Karpas-422 (cell line): Measurements from ENCODE around the gene AKR1C1. TPM values are rescaled to one million over a fixed set of nuclear protein-coding genes. Genes with fewer than 3 reads are reported as not detected.
"Not testable (repeated sequence)": the region's sequence is repeated elsewhere in the genome, so short reads cannot be mapped to it uniquely, and the experiment has no call there.

Source experiments
- DNase-seq: peaks from one replicate; pipeline ENCODE4 v3.0.0-alpha.2; 2015
- H2AFZ ChIP-seq: fragments of 200-600 bp; sonication (generic); 2 replicates; pipeline ENCODE4 v1.6.1; 2014; ENCODE audit warnings: antibody characterized with exemption, low read length, mixed read lengths
- H3K27ac ChIP-seq: fragments of 200-600 bp; sonication (generic); 2 replicates; pipeline ENCODE4 v1.5.1; 2014; ENCODE audit warnings: mild to moderate bottlenecking, low read length, moderate library complexity
- H3K27me3 ChIP-seq: fragments of 200-600 bp; sonication (generic); 2 replicates; pipeline ENCODE4 v1.6.1; 2014; ENCODE audit warnings: low read length, mixed read lengths
- H3K36me3 ChIP-seq: fragments of 200-600 bp; sonication (generic); 2 replicates; pipeline ENCODE4 v1.6.1; 2014; ENCODE audit warnings: low read length, mixed read lengths; ENCODE audit not compliant: insufficient read depth
- H3K4me1 ChIP-seq: fragments of 200-600 bp; sonication (generic); 2 replicates; pipeline ENCODE4 v1.6.1; 2014; ENCODE audit warnings: mild to moderate bottlenecking, low read length, mixed read lengths
- H3K4me2 ChIP-seq: fragments of 200-600 bp; sonication (generic); 2 replicates; pipeline ENCODE4 v1.6.1; 2014; ENCODE audit warnings: low read length, low read depth, mild to moderate bottlenecking; ENCODE audit not compliant: poor library complexity, severe bottlenecking
- H3K4me3 ChIP-seq: fragments of 200-600 bp; sonication (generic); 2 replicates; pipeline ENCODE4 v1.5.1; 2014; ENCODE audit warnings: mild to moderate bottlenecking, antibody characterized with exemption, low read length, mixed read lengths
- H3K79me2 ChIP-seq: fragments of 200-600 bp; sonication (generic); 2 replicates; pipeline ENCODE4 v1.6.1; 2014; ENCODE audit warnings: mild to moderate bottlenecking, low read length, mixed read lengths
- H3K9ac ChIP-seq: fragments of 200-600 bp; sonication (generic); 2 replicates; pipeline ENCODE4 v1.6.0; 2014; ENCODE audit warnings: low read length
- H3K9me2 ChIP-seq: fragments of 200-600 bp; sonication (generic), shearing (Covaris generic); replicated peaks from 2 replicates; pipeline ENCODE4 v1.6.0; 2014; ENCODE audit warnings: mild to moderate bottlenecking, low read length, moderate library complexity; ENCODE audit not compliant: insufficient read depth
- H3K9me3 ChIP-seq: fragments of 300-700, 200-600 bp; sonication (generic); 2 replicates; pipeline ENCODE4 v1.6.1; 2014; ENCODE audit warnings: low read length, mixed read lengths
- H4K20me1 ChIP-seq: fragments of 200-600 bp; sonication (generic); 2 replicates; pipeline ENCODE4 v1.6.1; 2014; ENCODE audit warnings: mild to moderate bottlenecking, antibody characterized with exemption, low read length, low read depth; ENCODE audit not compliant: insufficient read depth
- total RNA-seq: library from RNA; depleted of rRNA; stranded (reverse); fragments of >200 nt; shearing (Covaris generic); gene quantifications from 2 replicates; pipeline ENCODE4 v1.2.3, GENCODE V29; 2014; ENCODE audit warnings: low replicate concordance; rRNA removed

Gene AKR1C1
- total RNA-seq, result not detected in 2 replicates

DNA sequence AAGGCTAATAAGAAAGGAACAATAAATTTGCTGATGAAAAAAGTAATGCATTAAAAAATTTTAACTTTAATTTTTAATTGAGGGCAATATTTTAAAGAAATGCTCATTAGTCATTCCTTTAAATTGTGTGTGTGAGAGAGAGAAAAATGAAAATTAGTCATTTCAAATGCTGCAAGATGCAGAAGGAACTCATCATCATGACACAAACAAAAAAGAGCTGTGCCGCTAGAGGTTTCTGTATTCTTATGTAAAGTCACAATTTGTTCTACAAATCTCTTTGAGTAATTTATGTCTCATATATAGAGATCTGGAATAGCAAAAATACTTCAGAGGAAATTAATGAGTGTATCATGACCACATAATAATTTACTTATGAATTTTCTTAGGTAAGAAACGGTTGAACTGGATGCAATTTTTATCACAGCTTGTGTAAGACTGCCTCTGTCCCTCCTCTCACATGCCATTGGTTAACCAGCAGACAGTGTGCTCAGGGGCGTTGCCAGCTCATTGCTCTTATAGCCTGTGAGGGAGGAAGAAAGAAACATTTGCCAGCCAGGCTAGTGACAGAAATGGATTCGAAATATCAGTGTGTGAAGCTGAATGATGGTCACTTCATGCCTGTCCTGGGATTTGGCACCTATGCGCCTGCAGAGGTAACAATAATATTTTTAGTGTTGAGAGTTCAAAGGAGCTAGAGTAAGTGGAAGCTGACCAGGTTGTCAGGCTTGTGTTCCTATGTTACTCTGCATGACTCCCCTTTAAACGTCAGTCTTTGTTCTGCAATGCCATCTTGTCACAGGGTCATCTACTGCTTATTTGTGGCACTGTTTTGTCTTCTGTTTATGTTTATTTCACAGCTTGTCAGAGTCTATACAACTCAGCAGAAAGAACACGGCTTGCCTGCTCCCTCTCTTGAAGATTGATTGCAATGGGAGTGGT, at the start of gene AKR1C1:
Gene AKR1C1 (plus strand): TSS at position 540 of the 939 bp plus-strand sequence. CDS start 30 bp downstream, at position 570.
- H2AFZ ChIP-seq, H3K79me2 ChIP-seq, H3K9me2 ChIP-seq, H3K27me3 ChIP-seq, H3K4me2 ChIP-seq, H3K9ac ChIP-seq, H3K4me3 ChIP-seq, H3K4me1 ChIP-seq, H3K9me3 ChIP-seq, H3K27ac ChIP-seq, H3K36me3 ChIP-seq, DNase-seq, H4K20me1 ChIP-seq: not testable (repeated sequence)

DNA sequence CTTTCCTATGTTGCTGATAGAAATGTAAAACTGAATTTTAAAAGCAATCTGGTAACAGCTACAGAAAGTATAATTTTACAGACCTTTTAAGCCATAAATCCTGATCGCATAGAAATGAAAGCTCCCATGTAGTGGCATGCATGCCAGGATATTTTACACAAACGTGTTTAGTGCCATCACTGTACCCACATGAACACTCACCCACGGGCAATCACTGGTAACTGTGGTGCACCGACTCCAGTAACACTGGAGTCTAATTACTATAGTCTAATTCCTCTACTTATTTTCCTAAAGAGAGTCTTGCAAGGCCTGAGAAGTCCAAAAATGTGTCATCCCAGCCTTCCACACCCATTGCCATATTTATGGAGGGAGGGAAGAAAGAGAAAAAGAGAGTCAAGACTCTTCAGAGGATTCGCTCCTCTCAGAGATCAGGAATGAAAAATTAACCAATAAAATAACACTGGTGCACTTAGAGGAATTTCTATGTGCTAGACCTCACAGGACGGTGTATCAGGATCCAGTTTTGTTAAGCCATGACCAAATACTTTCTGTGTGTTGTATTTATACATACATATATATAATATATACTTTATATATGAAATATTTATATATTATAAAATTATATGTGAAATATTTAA, 48.9 kb upstream of the AKR1C1 start:
- Histone ChIP-seq H3K9ac (no peak overlapping the region), H3K36me3 (no peaks in the 10 kb centered on the region), H3K27ac (no peak overlapping the region), H2AFZ (no peak overlapping the region), H3K9me3 (no peaks in the 10 kb centered on the region), H3K4me2 (no peak overlapping the region), H4K20me1 (no peaks in the 10 kb centered on the region), H3K27me3 (no peaks in the 10 kb centered on the region; the same call in 1 of the 2 replicates), H3K4me1 (no peaks in the 10 kb centered on the region), H3K4me3 (no peak overlapping the region), H3K79me2 (no peaks in the 10 kb centered on the region), H3K9me2 (no peaks in the 10 kb centered on the region)
- DNase-seq, result no peak

DNA sequence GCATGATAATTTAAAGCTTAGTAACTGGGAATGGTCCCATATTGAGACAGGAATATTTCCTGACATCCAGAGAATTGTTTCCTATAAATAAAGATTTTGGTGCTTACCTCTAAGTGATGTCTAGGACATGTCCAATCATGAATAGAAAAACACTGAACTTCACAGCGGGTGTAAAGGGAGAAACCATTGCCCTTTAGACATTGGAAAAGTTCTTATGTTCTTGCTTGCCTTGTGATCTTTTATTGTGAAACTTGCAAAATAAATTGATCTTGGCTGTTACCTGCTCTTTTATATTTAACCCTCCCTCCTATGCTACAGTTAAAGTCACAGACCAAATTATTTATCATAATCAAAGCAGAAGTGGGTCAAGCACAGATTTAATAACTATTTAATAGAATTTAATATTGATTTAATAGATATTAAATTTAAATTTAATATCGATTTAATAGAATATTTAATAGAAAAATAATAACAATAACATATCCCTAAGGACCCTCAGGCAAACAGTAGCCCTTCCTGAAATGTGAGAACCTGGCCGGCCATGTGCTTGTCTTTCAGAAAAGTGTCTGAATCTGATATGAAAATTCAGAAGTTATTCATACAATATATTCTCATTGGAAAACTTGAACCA, 47.0 kb upstream of the AKR1C1 start:
- Histone ChIP-seq H3K4me1 (no peaks in the 10 kb centered on the region), H3K27me3 (no peaks in the 10 kb centered on the region; the same call in 1 of the 2 replicates), H3K27ac (no peak overlapping the region), H3K4me2 (no peak overlapping the region), H3K36me3 (no peaks in the 10 kb centered on the region), H3K9me2 (no peaks in the 10 kb centered on the region), H2AFZ (no peak overlapping the region), H3K4me3 (no peak overlapping the region), H3K79me2 (no peaks in the 10 kb centered on the region), H4K20me1 (no peaks in the 10 kb centered on the region), H3K9me3 (no peaks in the 10 kb centered on the region), H3K9ac (no peak overlapping the region)
- DNase-seq, result no peak

DNA sequence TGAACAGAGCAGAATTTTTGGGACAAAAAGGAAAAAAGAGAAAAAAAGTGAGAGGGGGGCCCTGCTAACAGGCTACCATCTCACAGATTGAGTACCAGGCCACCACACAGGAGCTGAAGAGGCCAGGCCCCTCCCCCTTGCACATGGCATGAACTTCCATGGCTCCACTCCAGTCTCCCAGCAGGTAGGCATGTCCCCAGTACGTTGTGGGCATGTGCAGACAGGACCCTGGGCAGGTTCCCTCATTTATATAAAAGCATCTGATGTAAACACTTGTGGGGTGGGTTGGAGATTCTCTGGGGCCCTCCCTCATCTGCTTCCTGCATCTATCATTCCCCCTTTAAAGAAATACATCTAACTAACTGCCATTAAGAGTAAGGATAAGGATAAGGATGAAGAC, 45.0 kb upstream of the AKR1C1 start:
- no peak overlapping the region for H3K4me3 ChIP-seq
- H2AFZ ChIP-seq, result no peak overlapping the region
- H3K4me2 ChIP-seq, result no peak overlapping the region
- no peaks in the 10 kb centered on the region for H3K79me2 ChIP-seq
- H3K36me3 ChIP-seq, result no peaks in the 10 kb centered on the region
- H3K27me3 ChIP-seq, result no peaks in the 10 kb centered on the region; the same call in 1 of the 2 replicates
- H3K27ac ChIP-seq, result no peak overlapping the region
- H3K9me2 ChIP-seq, result no peaks in the 10 kb centered on the region
- H4K20me1 ChIP-seq, result no peaks in the 10 kb centered on the region
- no peaks in the 10 kb centered on the region for H3K9me3 ChIP-seq
- DNase-seq, result no peak
- no peaks in the 10 kb centered on the region for H3K4me1 ChIP-seq
- no peak overlapping the region for H3K9ac ChIP-seq

DNA sequence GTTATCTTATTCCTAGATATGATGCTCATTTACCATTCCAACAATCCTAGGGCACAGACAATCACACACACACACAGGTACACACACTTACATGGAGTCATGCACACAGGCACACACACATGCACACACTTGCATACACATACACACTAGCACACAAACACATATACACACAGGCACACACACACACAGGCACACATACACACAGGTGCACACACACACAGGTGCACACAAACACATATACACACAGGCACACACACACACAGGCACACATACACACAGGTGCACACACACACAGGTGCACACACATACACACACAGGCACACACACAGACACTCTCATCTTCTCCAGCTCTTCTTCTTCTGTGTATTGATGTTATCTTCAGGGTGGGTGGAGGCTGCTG, 38.7 kb upstream of the AKR1C1 start:
- H3K27ac ChIP-seq, H3K9ac ChIP-seq, H3K9me3 ChIP-seq, H3K4me3 ChIP-seq, H3K4me2 ChIP-seq, H3K4me1 ChIP-seq, H3K36me3 ChIP-seq, H3K9me2 ChIP-seq, H2AFZ ChIP-seq, H3K27me3 ChIP-seq, H3K79me2 ChIP-seq, H4K20me1 ChIP-seq, DNase-seq: not testable (repeated sequence)

DNA sequence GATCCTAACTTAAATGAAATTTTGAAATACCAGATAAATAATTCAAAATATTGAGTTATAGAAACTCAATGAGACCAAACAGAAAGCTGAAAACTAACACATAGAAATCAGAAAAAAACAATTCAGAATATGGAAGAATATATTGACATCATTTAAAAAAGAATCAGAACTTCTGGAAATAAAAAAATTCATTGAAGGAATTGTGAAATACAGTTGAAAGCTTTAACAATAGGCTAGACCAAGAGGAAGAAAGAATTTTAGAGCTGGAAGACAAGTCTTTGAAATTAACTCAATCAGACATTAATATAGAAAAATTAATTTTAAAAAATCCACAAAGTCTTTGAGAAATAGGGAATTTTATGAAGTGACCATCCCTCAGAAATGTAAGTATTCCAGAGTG, 36.8 kb upstream of the AKR1C1 start:
- no peaks in the 10 kb centered on the region for H3K27me3 ChIP-seq

DNA sequence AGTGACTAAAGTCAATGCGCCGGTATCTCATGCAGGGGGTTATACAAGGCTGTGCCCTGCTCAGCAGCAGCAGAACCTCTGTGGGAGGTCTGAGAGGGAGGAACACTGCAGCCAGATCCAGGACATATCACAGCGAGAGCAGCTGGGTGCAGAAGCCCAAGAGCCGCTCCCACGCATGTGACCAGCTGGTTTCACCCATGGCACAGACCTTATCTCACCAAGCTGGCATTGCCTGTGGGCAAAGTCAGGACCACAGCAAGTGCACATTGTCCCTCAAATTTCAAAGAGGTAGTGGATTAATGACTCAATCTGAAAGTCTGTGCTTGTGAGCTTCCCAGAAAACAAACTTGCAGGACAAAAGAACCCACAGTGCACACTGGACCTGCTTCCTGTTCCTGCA, 31.6 kb upstream of the AKR1C1 start:
- Histone ChIP-seq H3K79me2 (no peaks in the 10 kb centered on the region), H3K9ac (no peak overlapping the region), H3K27me3 (no peaks in the 10 kb centered on the region), H3K4me2 (no peak overlapping the region), H3K36me3 (no peaks in the 10 kb centered on the region), H4K20me1 (no peaks in the 10 kb centered on the region), H3K9me3 (no peaks in the 10 kb centered on the region), H3K27ac (no peak overlapping the region), H3K9me2 (no peaks in the 10 kb centered on the region), H2AFZ (no peak overlapping the region), H3K4me1 (no peaks in the 10 kb centered on the region), H3K4me3 (no peak overlapping the region)
- no peak for DNase-seq

More for the DNA sequence above, 36.8 kb upstream of the AKR1C1 start:
- H2AFZ ChIP-seq, result no peak overlapping the region
- H3K9me2 ChIP-seq, result no peaks in the 10 kb centered on the region
- DNase-seq, result no peak
- H4K20me1 ChIP-seq, result no peaks in the 10 kb centered on the region
- H3K79me2 ChIP-seq, result no peaks in the 10 kb centered on the region
- H3K27ac ChIP-seq, result no peak overlapping the region
- no peak overlapping the region for H3K9ac ChIP-seq
- H3K4me3 ChIP-seq, result no peak overlapping the region
- no peak overlapping the region for H3K4me2 ChIP-seq
- no peaks in the 10 kb centered on the region for H3K36me3 ChIP-seq
- peaks cover 6% of the 10 kb centered on the region; the same call in 1 of the 2 replicates for H3K9me3 ChIP-seq
- no peaks in the 10 kb centered on the region for H3K4me1 ChIP-seq

DNA sequence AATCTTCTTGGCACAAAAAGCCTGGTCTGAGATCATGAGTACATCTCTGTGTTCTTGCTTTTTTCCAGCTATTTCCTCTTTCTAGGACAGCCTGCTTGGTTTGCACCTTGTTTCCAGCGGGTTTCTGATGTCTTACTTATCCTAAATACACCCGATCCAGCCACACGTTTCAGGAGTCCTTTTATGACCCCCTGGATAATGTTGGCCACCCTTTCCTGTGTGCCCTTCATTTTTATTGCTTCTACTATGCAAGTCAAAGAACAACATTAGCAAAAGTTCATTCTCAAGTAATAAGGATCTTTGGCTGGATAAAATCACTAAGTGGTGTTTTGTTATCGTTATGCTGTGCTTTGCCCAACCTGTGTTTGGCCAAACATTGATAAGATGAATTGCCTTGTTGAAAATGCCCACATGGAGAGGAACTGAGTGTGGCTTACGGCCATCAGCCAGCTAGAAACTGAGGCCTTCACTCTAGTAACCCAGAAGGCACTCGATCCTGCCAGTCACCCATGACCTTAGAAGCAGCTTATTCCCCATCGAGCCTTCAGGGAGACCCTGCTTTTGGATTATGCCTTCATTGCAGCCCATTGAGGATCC, 28.7 kb upstream of the AKR1C1 start:
- H4K20me1 ChIP-seq, result no peaks in the 10 kb centered on the region
- H3K9ac ChIP-seq, result no peak overlapping the region
- H3K27me3 ChIP-seq, result no peaks in the 10 kb centered on the region
- H2AFZ ChIP-seq, result no peak overlapping the region
- H3K4me2 ChIP-seq, result no peak overlapping the region
- H3K4me3 ChIP-seq, result no peak overlapping the region
- no peak for DNase-seq
- H3K79me2 ChIP-seq, result no peaks in the 10 kb centered on the region
- H3K4me1 ChIP-seq, result no peaks in the 10 kb centered on the region
- H3K9me3 ChIP-seq, result no peaks in the 10 kb centered on the region
- no peak overlapping the region for H3K27ac ChIP-seq
- H3K36me3 ChIP-seq, result no peaks in the 10 kb centered on the region
- H3K9me2 ChIP-seq, result no peaks in the 10 kb centered on the region
